Heart right ventricle (tissue), 16 donors: ENCODE measurements around the gene PIK3C2G. TPM values are rescaled to one million over a fixed set of nuclear protein-coding genes. Genes with fewer than 3 reads are reported as not detected.

Experiments
- ATAC-seq, 8 donors: fragments of 200-7000 bp; cut with Tn5 transposase; one replicate each; pipeline ENCODE4 v1.9.1; 2020; ENCODE audit warnings: mild to moderate bottlenecking in 8 of 8, moderate library complexity in 8 of 8, moderate number of reproducible peaks in 1 of 8
- DNase-seq, 2 donors: peaks; one replicate each; pipeline ENCODE4 v3.0.0-alpha.2; 2020
- H3K27ac ChIP-seq, 10 donors: fragments of 200-600 bp; sonication (generic) in 2 of 10; one replicate each; pipeline versions ENCODE4 v1.5.0 to v1.8.0; 2020 to 2022; ENCODE audit warnings: mild to moderate bottlenecking in 3 of 10
- H3K27me3 ChIP-seq, 7 donors: fragments of 200-600 bp; one replicate each; pipeline ENCODE4 v1.8.0; 2021 to 2022; ENCODE audit warnings: mild to moderate bottlenecking in 2 of 7
- H3K36me3 ChIP-seq, 9 donors: fragments of 200-600 bp; sonication (generic) in 1 of 9; one replicate each; pipeline versions ENCODE4 v1.5.0 to v1.8.0; 2020 to 2022; ENCODE audit warnings: mild to moderate bottlenecking in 2 of 9
- H3K4me1 ChIP-seq, 9 donors: fragments of 200-600 bp; sonication (generic) in 1 of 9; one replicate each; pipeline versions ENCODE4 v1.5.0 to v1.8.0; 2020 to 2022; ENCODE audit warnings: mild to moderate bottlenecking in 4 of 9
- H3K4me3 ChIP-seq, 10 donors: fragments of 200-600 bp; sonication (generic) in 2 of 10; one replicate each; pipeline versions ENCODE4 v1.5.0 to v1.8.0; 2020 to 2022; ENCODE audit warnings: mild to moderate bottlenecking in 7 of 10, moderate library complexity in 2 of 10
- H3K9me3 ChIP-seq, 11 donors: fragments of 200-600 bp in 10 of 11; sonication (generic) in 2 of 11; one replicate each; pipeline versions ENCODE4 v1.5.0 to v1.8.0; 2013 to 2022; ENCODE audit warnings: mild to moderate bottlenecking in 2 of 11, control low read depth in 1 of 11, moderate library complexity in 1 of 11
- WGBS, 2 donors: extraction: QIAGEN DNeasy Blood & Tissue Kit; methylation state at CpG; one replicate each; pipeline ENCODE4 v1.1.7; 2013; ENCODE audit warnings: inconsistent platforms in 1 of 2; 5-methylcytosine and 5-hydroxymethylcytosine counted together
- intact Hi-C, 10 donors: fragments of 100-400 bp; cut with DNase I; formaldehyde crosslinking; loops; one replicate each; pipeline versions ENCODE4 v1.11.1 to v1.14.2; 2022
- polyA plus RNA-seq, 2 donors: library from polyadenylated mRNA; stranded (reverse); fragments of 200-250 nt; gene quantifications; one replicate each; pipeline ENCODE4 v1.2.3, GENCODE V29; 2013
- total RNA-seq, 10 donors: library from RNA; stranded (reverse); fragmentation: NEBNext Ultra II Directional in 3 of 10; extraction: Animal tissue kit (Norgen Biotek cat#: 25700) in 3 of 10; gene quantifications; one replicate each; pipeline versions ENCODE4 v1.2.1 to v1.2.4, GENCODE V29; 2021 to 2023
- TF ChIP-seq, protein P1 (sequence below), 9 donors: fragments of 200-600 bp; sonication (generic) in 2 of 9; IDR thresholded peaks; one replicate each; pipeline versions ENCODE4 v1.5.0 to v1.8.0; 2021 to 2022; ENCODE audit warnings: antibody characterized with exemption in 9 of 9, mild to moderate bottlenecking in 5 of 9, moderate library complexity in 1 of 9
- donor health status: Arrhythmogenic right ventricular cardiomyopathy.
- donor health status: ischemic (EF 13 %, LVEDD 7.1; RV severe dilation, severe dysfunction).
- donor health status: healthy with polysubstance abuse.
- donor health status: DM: no; HTN: yes; CAD: no.
- donor health status: DM: no; HTN: no; CAD: no.
- donor health status: ischemic (EF 25% LVEDD 6.9; RV normal size, moderate dysfunction).
- donor health status: ischemic (EF 25% LVEDD 5.7; RV mildly dilated, moderate dysfunction).
- donor health status: healthy.
- donor health status: DM: yes; HTN: yes; CAD: no.
- donor health status: Ischemic cardiomyopathy.
- donor health status: ischemic (EF 35%, LVEDD 5.7; RV mildly dilated, moderate dysfunction).
- donor health status: nonischemic (EF 11% LVEDD 7.7; RV severe dilation, severe dysfunction).
- donor health status: DM: yes; HTN: yes; CAD: no.
- donor health status: PGD.
- donor health status: ischemic (EF 29% LVEDD 5.4; RV normal size, mild dysfunction).
- donor health status: nonischemic (EF 23%, LVEDD 6.1; RV moderate dilation, normal function).

PIK3C2G gene
- total and polyA plus RNA-seq, 12 donors, result not detected

DNA sequence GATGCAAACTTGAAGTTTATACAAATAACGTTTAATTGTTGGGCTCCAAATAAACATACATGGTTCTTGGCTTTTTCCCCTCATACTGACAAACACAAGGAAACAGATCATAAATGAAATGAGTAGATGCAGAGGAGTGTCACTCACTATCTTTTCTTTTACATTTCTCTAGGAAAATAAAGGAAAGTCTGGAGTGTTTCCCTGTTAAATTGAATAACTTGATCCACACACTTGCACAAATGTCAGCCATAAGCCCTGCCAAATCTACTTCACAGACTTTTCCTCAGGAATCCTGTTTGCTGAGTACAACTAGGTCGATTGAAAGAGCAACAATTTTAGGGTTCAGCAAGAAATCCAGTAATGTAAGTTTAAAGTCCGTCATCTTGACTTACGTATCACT is 301.2 kb downstream of the PIK3C2G start:
- H3K9me3 ChIP-seq, result no peaks in the 10 kb centered on the region
- H3K27me3 ChIP-seq, result no peaks in the 10 kb centered on the region
- H3K4me1 ChIP-seq, result no peaks in the 10 kb centered on the region
- H3K27ac ChIP-seq, result no peak overlapping the region
- ATAC-seq, result no peak
- DNase-seq, result no peak
- intact Hi-C loops, result no loop called here
- TF ChIP-seq, protein P1, sequence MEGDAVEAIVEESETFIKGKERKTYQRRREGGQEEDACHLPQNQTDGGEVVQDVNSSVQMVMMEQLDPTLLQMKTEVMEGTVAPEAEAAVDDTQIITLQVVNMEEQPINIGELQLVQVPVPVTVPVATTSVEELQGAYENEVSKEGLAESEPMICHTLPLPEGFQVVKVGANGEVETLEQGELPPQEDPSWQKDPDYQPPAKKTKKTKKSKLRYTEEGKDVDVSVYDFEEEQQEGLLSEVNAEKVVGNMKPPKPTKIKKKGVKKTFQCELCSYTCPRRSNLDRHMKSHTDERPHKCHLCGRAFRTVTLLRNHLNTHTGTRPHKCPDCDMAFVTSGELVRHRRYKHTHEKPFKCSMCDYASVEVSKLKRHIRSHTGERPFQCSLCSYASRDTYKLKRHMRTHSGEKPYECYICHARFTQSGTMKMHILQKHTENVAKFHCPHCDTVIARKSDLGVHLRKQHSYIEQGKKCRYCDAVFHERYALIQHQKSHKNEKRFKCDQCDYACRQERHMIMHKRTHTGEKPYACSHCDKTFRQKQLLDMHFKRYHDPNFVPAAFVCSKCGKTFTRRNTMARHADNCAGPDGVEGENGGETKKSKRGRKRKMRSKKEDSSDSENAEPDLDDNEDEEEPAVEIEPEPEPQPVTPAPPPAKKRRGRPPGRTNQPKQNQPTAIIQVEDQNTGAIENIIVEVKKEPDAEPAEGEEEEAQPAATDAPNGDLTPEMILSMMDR (IDR thresholded peaks at IDR 0.05), result no peak
- no peaks in the 10 kb centered on the region for H3K36me3 ChIP-seq
- H3K4me3 ChIP-seq, result no peak overlapping the region
- WGBS, 2 donors, result 76 to 78% methylated on average over 4 of the region's 4 CpGs

DNA sequence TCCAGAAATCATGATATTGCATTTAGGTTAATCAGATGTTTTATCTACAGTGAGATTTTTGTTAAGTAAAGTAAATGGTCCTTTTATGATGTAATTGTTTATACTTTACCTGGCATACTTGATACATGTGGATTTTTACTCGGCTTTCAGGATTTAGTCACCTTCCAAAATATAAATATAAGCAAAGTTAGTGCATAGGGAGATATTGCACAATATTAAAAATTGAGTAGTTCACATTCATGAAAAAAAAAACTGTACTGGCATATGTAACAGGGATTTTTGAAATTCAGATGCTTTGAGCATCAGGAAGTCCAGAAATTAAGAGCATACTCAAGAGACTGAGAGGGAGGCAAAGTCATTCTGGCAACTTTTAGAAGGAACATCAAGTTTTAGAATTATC is 303.0 kb downstream of the PIK3C2G start:
- 86 to 96% methylated on average over 1 of the region's 1 CpG for WGBS, 2 donors
- Histone ChIP-seq H3K27ac (no peak overlapping the region), H3K4me1 (no peaks in the 10 kb centered on the region), H3K27me3 (no peaks in the 10 kb centered on the region), H3K36me3 (no peaks in the 10 kb centered on the region), H3K9me3 (no peaks in the 10 kb centered on the region), H3K4me3 (no peak overlapping the region)
- DNase-seq (no peak), ATAC-seq (no peak)
- intact Hi-C loops, result no loop called here
- TF ChIP-seq, protein P1 (IDR thresholded peaks at IDR 0.05), result no peak

DNA sequence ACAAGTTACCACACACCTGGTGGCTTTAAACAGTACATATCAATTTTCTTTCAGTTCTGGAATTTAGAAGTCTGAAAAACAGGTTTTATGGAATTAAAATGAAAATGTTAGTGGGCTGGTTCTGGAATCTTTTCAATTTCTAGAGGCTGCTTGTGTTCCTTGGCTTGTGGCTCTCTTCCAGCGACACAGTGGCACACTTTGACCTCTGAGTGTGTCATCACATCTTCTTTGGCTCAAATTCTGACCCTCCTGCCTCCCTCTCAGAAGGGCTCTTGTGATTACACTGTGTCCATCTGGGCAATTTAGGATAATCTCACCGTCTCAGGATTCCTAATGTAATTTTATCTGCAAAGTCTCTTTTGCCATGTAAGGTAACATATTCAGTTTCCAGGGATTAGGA is 306.5 kb downstream of the PIK3C2G start:
- peaks cover 0 to 5% (median 0%) of the 10 kb centered on the region in 11 donors for H3K9me3 ChIP-seq
- no peaks in the 10 kb centered on the region for H3K27me3 ChIP-seq
- ATAC-seq, result no peak
- no peaks in the 10 kb centered on the region for H3K4me1 ChIP-seq
- H3K4me3 ChIP-seq, result no peak overlapping the region
- intact Hi-C loops, result no loop called here
- no peaks in the 10 kb centered on the region for H3K36me3 ChIP-seq
- TF ChIP-seq, protein P1 (IDR thresholded peaks at IDR 0.05), result no peak
- WGBS, 2 donors, result 63 to 82% methylated on average over 2 of the region's 2 CpGs
- no peak overlapping the region for H3K27ac ChIP-seq
- no peak for DNase-seq

DNA sequence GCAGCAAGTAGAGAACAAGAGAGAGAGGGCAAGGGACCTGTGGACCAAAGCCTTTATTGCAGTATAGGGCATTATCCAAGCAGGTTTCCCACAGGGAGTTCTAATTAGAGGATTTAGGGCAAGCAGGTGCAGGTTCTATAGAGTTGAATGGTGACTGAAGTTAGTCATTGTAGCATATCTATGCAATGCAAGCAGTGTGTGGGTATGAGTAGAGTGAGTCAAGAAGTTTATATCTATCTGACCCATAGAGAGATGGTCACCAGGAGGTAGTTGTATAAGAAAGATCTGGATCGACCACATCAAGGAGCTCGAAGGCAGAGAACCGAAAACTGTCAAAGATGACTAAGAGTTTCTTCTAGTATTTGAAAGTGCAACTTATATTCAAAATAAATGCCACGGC is 309.2 kb downstream of the PIK3C2G start:
- intact Hi-C loops, result no loop called here
- Histone ChIP-seq H3K4me1 (no peaks in the 10 kb centered on the region), H3K27me3 (no peaks in the 10 kb centered on the region), H3K4me3 (no peak overlapping the region), H3K27ac (no peak overlapping the region), H3K36me3 (no peaks in the 10 kb centered on the region), H3K9me3 (peaks cover 0 to 11% (median 0%) of the 10 kb centered on the region in 11 donors)
- 97% methylated on average over 4 of the region's 4 CpGs for WGBS, 2 donors
- TF ChIP-seq, protein P1 (IDR thresholded peaks at IDR 0.05), result no peak
- no peak for DNase-seq
- no peak for ATAC-seq
